ENCODE results near the gene CASP10.
A peak's percentile ranks its signal among the peaks of the same experiment; 100 is the strongest.
"Not testable (repeated sequence)": the region's sequence is repeated elsewhere in the genome, so short reads cannot be mapped to it uniquely, and the experiment has no call there.

The CASP10 gene

DNA sequence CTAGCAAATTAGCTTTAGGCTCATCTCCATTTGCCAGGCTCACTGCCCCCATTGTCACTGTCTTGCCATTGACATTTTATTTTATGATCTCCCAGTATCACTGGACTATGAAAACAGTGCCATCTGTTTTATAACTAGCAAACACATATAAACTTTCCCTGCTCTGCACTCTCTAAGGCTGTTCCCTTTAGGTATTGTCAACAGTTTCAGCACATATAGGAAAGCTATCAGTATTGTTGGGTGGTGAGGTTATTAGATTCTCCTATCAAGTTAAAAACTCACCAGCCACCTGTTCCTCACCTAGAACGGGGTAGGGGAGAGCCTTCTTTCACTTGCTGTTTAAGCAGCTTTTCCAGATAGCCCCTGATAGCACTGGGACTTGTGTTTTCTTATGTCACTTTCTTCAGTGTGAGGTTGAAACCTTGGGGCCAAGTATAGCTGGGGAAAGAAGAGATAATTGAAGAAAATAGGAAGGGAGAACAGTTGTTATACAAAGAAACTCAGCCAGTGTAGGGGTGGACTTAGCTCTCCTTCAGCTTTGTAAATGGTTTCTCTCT is 34.4 kb upstream of the CASP10 start:
- H3K4me1 ChIP-seq (ENCODE audit: control insufficient read depth, insufficient read depth, low read length) = peaks cover 12% of the 10 kb centered on the region
- H3K9me3 ChIP-seq (ENCODE audit: control insufficient read depth, insufficient read depth, low read length) = no peaks in the 10 kb centered on the region
- no peak overlapping the region for H3K4me3 ChIP-seq (ENCODE audit: low read depth, low read length)
- no peak overlapping the region for H3K9ac ChIP-seq (ENCODE audit: low read depth, low read length)
- no peaks in the 10 kb centered on the region for H3K36me3 ChIP-seq (ENCODE audit: control insufficient read depth, insufficient read depth, low read length)
- H3K27ac ChIP-seq (ENCODE audit: low read depth, low read length) = peak overlapping the region; percentile 62
- H3K27me3 ChIP-seq (ENCODE audit: control insufficient read depth, insufficient read depth, low read length) = no peaks in the 10 kb centered on the region

DNA sequence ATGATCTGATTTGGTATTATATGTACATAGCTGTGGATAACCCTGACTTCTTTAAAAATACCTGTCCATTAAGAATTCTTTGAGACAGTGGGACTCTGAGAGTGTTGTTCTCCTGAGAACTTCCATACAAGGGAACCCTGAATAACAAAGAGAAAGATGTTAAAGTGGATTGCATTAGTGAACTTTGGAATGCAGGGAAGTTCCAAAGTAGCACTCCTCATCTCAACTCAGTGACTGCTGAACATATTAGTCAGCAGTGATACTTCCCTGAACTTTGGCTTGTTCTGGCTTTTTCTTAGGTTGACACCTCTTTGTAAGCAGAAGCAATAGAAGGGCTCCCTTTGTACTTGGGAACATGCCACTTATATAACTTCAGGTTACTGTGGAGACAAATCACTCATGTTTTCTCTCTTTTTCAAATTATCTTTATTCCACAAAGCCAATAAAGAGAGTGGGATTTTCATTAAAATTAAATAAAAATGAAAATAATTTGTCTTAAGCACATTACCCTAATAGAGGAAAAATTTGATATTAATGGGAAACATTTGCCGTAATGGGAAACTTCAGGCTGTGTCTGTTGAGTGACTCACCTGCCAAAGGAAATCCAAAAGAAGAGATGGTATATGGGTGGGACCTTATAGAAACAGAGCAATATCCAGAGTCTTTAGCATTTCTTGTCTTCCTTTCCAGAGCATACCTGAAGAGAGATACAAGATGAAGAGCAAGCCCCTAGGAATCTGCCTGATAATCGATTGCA is 33.7 kb upstream of the CASP10 start:
- no peaks in the 10 kb centered on the region for H3K36me3 ChIP-seq (ENCODE audit: control insufficient read depth, insufficient read depth, low read length)
- peak overlapping the region; percentile 62 for H3K27ac ChIP-seq (ENCODE audit: low read depth, low read length)
- H3K27me3 ChIP-seq (ENCODE audit: control insufficient read depth, insufficient read depth, low read length) = no peaks in the 10 kb centered on the region
- peaks cover 12% of the 10 kb centered on the region for H3K4me1 ChIP-seq (ENCODE audit: control insufficient read depth, insufficient read depth, low read length)
- H3K9ac ChIP-seq (ENCODE audit: low read depth, low read length) = no peak overlapping the region
- no peak overlapping the region for H3K4me3 ChIP-seq (ENCODE audit: low read depth, low read length)
- no peaks in the 10 kb centered on the region for H3K9me3 ChIP-seq (ENCODE audit: control insufficient read depth, insufficient read depth, low read length)

DNA sequence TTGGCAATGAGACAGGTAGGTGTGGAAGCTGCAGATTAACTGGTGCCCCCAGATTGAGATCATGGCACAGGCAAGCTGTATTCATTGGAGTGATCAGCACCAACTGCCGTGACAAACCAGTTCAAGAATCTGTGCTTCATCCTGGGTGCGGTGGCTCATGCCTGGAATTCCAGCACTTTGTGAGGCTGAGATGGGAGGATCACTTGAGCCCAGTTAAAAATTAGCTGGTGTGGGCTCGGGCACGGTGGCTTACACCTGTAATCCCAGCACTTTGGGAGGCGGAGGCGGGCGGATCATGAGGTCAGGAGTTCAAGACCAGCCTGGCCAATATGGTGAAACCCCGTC is 33.1 kb upstream of the CASP10 start:
- Histone ChIP-seq H3K27ac (ENCODE audit: low read depth, low read length) (peak overlapping the region; percentile 48), H3K4me1 (ENCODE audit: control insufficient read depth, insufficient read depth, low read length) (peaks cover 12% of the 10 kb centered on the region)
- not testable (repeated sequence) for H3K9ac ChIP-seq (ENCODE audit: low read depth, low read length); H3K27me3 ChIP-seq (ENCODE audit: control insufficient read depth, insufficient read depth, low read length); H3K9me3 ChIP-seq (ENCODE audit: control insufficient read depth, insufficient read depth, low read length); H3K4me3 ChIP-seq (ENCODE audit: low read depth, low read length); H3K36me3 ChIP-seq (ENCODE audit: control insufficient read depth, insufficient read depth, low read length)

DNA sequence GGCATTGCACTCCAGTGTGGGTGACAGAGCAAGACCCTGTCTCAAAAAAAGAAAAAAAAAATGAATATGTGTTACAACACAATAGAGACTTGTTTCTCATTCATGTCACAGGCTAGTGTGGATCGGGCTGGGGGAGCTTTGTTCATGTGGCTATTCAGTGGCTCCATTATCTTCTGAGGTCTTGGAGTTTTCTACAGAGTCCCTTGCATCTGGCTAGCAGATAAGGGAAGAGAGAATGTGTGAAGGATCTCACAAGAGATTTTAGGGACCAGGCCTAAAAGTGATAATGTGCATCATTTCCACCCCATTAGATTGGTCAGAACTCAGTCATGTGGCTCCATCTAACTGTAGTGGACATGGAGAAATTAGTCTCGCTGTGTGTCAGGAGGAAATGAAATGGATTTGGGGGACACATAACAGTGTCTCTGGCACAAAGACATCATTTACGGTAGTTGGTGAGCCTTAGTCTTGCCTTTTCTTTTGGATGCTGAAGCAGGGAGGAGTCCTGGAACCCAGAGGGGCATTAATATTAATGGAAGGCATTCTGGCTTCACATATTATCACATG is 32.4 kb upstream of the CASP10 start:
- Histone ChIP-seq H3K36me3 (ENCODE audit: control insufficient read depth, insufficient read depth, low read length) (no peaks in the 10 kb centered on the region), H3K9ac (ENCODE audit: low read depth, low read length) (no peak overlapping the region), H3K4me3 (ENCODE audit: low read depth, low read length) (no peak overlapping the region)

DNA sequence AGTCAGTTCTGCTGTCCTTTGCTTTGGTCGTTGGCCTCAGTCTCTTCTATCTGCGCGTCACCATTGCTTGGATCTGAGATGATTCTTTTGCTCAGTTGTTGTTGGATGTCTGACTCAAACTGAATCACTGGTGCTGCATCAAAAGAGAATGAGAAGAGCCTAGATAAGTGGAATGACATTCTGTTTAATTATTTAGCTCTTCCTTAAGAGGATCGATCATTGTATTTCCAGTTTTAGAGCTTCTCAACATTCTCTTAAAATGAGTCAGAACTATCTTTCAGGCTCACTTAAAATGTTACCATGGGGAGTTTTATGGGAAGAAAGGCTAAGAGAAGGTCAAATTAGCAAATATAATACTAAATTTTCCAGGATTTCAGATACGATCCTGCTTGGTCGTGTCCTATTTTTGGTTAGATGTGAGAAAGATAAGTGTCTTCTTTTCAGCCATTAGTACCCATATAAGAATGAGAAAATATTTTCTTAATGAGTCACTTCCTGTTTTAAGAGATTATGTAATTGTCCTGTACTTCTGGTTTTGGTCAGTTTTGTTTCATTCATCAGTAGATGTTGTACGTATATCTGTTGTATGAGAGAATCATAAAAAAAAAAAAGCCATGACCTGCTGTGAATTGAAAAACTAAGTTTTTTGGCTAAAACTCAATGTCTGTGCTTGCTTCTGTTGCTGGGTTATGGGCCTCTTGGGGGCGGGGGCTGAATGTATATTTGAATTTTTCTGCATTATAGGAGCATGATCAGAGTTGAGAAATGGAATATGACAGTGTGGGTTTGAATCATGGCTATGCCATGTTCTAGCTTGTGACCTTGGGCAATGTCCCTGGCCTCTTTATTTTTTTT is 31.6 kb upstream of the CASP10 start:
- H3K36me3 ChIP-seq (ENCODE audit: control insufficient read depth, insufficient read depth, low read length) = no peaks in the 10 kb centered on the region
- peaks cover 12% of the 10 kb centered on the region for H3K4me1 ChIP-seq (ENCODE audit: control insufficient read depth, insufficient read depth, low read length)
- peak overlapping the region; percentile 2 for H3K27ac ChIP-seq (ENCODE audit: low read depth, low read length)
- no peaks in the 10 kb centered on the region for H3K9me3 ChIP-seq (ENCODE audit: control insufficient read depth, insufficient read depth, low read length)
- H3K4me3 ChIP-seq (ENCODE audit: low read depth, low read length) = no peak overlapping the region
- no peak overlapping the region for H3K9ac ChIP-seq (ENCODE audit: low read depth, low read length)
- H3K27me3 ChIP-seq (ENCODE audit: control insufficient read depth, insufficient read depth, low read length) = no peaks in the 10 kb centered on the region

More for the DNA sequence above, 32.4 kb upstream of the CASP10 start:
- Histone ChIP-seq H3K9me3 (ENCODE audit: control insufficient read depth, insufficient read depth, low read length) (no peaks in the 10 kb centered on the region), H3K27ac (ENCODE audit: low read depth, low read length) (no peak overlapping the region), H3K27me3 (ENCODE audit: control insufficient read depth, insufficient read depth, low read length) (no peaks in the 10 kb centered on the region), H3K4me1 (ENCODE audit: control insufficient read depth, insufficient read depth, low read length) (peaks cover 12% of the 10 kb centered on the region)

DNA sequence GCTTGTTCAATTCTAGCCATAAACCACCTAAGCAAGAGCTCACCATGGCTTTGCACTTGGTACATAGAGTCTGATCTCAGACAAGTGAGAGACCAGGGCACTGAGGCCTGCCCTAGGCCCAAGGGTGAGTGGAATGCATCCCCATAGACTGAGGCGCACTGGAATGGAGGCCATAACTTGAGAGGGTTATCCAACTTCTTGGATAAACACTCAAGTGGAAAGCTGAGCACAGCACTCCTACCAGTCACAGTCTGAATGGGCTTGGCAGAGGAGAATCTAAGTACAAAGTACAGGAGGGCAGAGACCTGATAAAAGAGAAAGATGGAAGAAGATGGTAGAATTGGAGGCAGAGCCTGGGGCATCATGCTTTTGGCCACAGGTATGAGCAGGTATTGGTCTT is 30.4 kb upstream of the CASP10 start:
- H3K9ac ChIP-seq (ENCODE audit: low read depth, low read length) = no peak overlapping the region
- no peaks in the 10 kb centered on the region for H3K27me3 ChIP-seq (ENCODE audit: control insufficient read depth, insufficient read depth, low read length)
- no peaks in the 10 kb centered on the region for H3K36me3 ChIP-seq (ENCODE audit: control insufficient read depth, insufficient read depth, low read length)
- H3K4me3 ChIP-seq (ENCODE audit: low read depth, low read length) = no peak overlapping the region
- H3K4me1 ChIP-seq (ENCODE audit: control insufficient read depth, insufficient read depth, low read length) = peaks cover 12% of the 10 kb centered on the region
- H3K9me3 ChIP-seq (ENCODE audit: control insufficient read depth, insufficient read depth, low read length) = no peaks in the 10 kb centered on the region
- H3K27ac ChIP-seq (ENCODE audit: low read depth, low read length) = no peak overlapping the region

DNA sequence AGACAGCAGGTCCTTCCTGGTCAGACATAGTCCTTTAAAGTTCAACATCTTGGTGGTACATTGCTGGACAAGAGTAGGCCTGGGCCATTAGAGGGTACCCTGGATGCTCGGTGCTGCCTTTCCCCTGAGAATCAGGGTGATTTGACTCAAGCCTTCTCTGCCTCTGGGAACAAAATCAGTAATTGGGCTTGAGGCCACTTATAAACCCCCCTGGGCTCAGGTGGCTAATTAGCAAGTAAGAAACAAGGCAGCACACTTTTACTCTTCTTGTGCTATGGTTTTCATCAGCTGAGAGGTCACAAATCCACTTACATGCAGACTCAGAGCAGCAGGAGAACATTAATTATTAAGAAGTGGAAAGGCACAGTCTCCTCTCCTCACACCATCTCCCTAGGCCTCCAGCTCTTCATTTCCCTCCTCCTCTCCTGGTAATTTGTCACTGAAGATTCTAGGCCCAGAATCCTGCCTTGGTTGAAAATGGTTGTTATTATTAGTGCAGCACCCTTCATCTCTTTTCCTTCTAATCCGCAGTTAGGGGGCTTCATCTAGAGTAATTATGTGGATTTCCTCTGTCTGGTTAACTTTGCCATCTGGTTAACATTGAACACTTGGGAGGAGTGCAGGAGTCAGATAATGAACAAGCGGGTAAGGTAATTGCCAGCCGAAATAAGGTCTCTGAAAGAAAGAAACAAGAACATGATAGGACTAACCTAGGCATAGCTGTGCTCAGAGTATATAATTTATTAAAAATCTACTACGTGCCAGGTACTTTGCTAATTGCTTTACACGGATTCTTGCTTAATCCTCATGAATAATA is 29.7 kb upstream of the CASP10 start:
- Histone ChIP-seq H3K9ac (ENCODE audit: low read depth, low read length) (no peak overlapping the region), H3K9me3 (ENCODE audit: control insufficient read depth, insufficient read depth, low read length) (no peaks in the 10 kb centered on the region), H3K36me3 (ENCODE audit: control insufficient read depth, insufficient read depth, low read length) (no peaks in the 10 kb centered on the region), H3K4me1 (ENCODE audit: control insufficient read depth, insufficient read depth, low read length) (peaks cover 18% of the 10 kb centered on the region), H3K27me3 (ENCODE audit: control insufficient read depth, insufficient read depth, low read length) (no peaks in the 10 kb centered on the region), H3K27ac (ENCODE audit: low read depth, low read length) (no peak overlapping the region), H3K4me3 (ENCODE audit: low read depth, low read length) (no peak overlapping the region)

DNA sequence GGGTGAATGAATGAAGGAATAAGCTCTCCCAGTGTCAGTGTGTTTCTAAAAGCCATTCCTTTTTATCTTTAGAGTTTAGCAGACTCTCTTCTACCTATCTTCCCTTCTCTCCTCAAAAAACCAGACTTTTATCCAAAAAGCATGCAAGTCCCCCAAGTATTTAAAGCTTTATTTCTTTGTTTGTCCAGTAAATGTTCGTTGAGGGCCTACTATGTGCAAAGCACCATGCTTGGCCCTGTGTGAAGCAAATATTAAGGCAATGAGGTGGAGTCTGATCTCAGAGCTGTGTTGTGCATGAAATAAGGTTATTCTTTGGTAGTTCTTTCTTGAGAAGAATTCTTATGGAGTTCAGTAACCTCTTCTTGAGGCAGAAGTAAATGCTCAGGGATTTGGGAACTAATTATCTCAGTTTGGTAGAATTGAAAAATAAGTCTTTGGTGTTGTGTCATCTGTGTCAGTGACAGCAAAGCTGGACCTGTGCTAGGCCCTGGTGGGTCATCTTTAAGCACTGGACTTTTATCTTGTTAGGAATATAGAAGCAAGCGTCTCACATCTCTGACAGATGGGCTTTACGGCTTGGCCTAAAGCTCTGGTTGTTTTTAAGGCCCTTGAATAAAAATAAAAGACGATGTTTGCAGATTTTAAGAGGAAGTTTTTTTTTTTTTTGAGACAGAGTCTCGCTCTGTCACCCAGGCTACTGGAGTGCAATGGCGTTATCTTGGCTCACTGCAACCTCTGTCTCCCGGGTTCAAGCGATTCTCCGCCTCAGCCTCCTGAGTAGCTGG is 28.1 kb upstream of the CASP10 start:
- Histone ChIP-seq H3K4me1 (ENCODE audit: control insufficient read depth, insufficient read depth, low read length) (peaks cover 7% of the 10 kb centered on the region), H3K9ac (ENCODE audit: low read depth, low read length) (no peak overlapping the region), H3K27me3 (ENCODE audit: control insufficient read depth, insufficient read depth, low read length) (no peaks in the 10 kb centered on the region), H3K9me3 (ENCODE audit: control insufficient read depth, insufficient read depth, low read length) (no peaks in the 10 kb centered on the region), H3K36me3 (ENCODE audit: control insufficient read depth, insufficient read depth, low read length) (no peaks in the 10 kb centered on the region), H3K4me3 (ENCODE audit: low read depth, low read length) (no peak overlapping the region), H3K27ac (ENCODE audit: low read depth, low read length) (no peak overlapping the region)

DNA sequence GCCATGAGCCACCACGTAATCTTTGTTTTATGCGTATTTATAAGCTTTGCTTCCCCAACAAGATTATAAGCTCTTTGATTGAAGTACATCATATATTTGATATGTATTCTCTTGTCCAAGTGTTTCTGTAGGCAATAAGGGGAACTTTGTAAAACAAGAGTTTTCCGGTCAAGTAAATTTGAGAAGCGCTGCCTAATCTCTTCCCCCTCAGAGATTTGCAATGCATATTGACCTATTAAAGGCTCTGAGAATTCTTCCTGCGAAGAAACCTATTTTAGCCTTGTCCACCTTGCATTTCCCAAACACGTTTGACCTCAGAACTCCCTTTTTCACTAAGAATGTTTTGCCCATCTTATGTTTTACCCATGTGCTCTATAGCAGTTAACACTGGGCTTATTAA is 26.9 kb upstream of the CASP10 start:
- Histone ChIP-seq H3K4me3 (ENCODE audit: low read depth, low read length) (no peak overlapping the region), H3K27ac (ENCODE audit: low read depth, low read length) (no peak overlapping the region), H3K9ac (ENCODE audit: low read depth, low read length) (no peak overlapping the region), H3K27me3 (ENCODE audit: control insufficient read depth, insufficient read depth, low read length) (no peaks in the 10 kb centered on the region), H3K36me3 (ENCODE audit: control insufficient read depth, insufficient read depth, low read length) (no peaks in the 10 kb centered on the region; the same call in 1 of the 2 replicates), H3K9me3 (ENCODE audit: control insufficient read depth, insufficient read depth, low read length) (no peaks in the 10 kb centered on the region), H3K4me1 (ENCODE audit: control insufficient read depth, insufficient read depth, low read length) (peaks cover 7% of the 10 kb centered on the region)

DNA sequence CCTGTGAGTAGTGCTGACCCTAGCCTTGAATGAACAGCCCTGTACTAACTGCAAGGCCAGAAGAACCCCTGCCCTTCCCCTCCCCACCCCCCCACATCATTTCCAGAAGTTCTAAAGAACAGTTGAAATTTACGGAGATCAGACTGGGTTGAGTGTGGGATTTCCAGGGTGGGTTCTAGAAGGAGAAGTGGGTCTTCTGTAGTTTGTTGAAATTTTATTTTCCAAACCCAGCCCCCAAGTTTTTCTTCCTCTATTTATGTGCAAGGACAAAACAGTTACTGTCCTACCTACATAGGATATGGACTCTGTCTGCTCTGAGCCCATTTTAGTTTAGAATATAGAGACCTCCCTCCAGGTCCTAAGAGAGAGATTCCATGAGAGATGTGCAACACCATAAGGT is 26.3 kb upstream of the CASP10 start:
- peaks cover 7% of the 10 kb centered on the region for H3K4me1 ChIP-seq (ENCODE audit: control insufficient read depth, insufficient read depth, low read length)
- H3K36me3 ChIP-seq (ENCODE audit: control insufficient read depth, insufficient read depth, low read length) = no peaks in the 10 kb centered on the region; the same call in 1 of the 2 replicates
- H3K27ac ChIP-seq (ENCODE audit: low read depth, low read length) = no peak overlapping the region
- no peak overlapping the region for H3K9ac ChIP-seq (ENCODE audit: low read depth, low read length)
- no peak overlapping the region for H3K4me3 ChIP-seq (ENCODE audit: low read depth, low read length)
- no peaks in the 10 kb centered on the region for H3K9me3 ChIP-seq (ENCODE audit: control insufficient read depth, insufficient read depth, low read length)
- no peaks in the 10 kb centered on the region for H3K27me3 ChIP-seq (ENCODE audit: control insufficient read depth, insufficient read depth, low read length)
